HL-60 (cell line): Measurements from ENCODE around the gene PRR20E.

ENCODE experiments used
- DNase-seq, 2 experiments: peaks; one replicate each; pipeline ENCODE4 v3.0.0-alpha.2; 2010 to 2020; ENCODE audit warnings: low read depth in 1 of 2, low spot score in 1 of 2
- H3K27ac ChIP-seq: fragments of 250-450 bp; sonication (Bioruptor Pico); replicated peaks from 2 replicates; pipeline ENCODE4 v1.5.1; 2020; ENCODE audit warnings: mild to moderate bottlenecking, moderate library complexity
- H3K27me3 ChIP-seq: fragments of 250-450 bp; sonication (Bioruptor Pico); 2 replicates; pipeline ENCODE4 v1.5.1; 2021; ENCODE audit warnings: mild to moderate bottlenecking, moderate library complexity; ENCODE audit not compliant: insufficient read depth, poor library complexity, severe bottlenecking
- H3K4me3 ChIP-seq: replicated peaks from 2 replicates; pipeline ENCODE4 v1.5.1; 2011; ENCODE audit warnings: mild to moderate bottlenecking, control low read depth, low read length; ENCODE audit not compliant: insufficient read depth
- CTCF ChIP-seq: IDR thresholded peaks from one replicate; pipeline ENCODE4 v1.5.1; 2011; ENCODE audit warnings: low read length, control low read depth, inconsistent platforms; ENCODE audit not compliant: insufficient read depth
- GABPA ChIP-seq: IDR thresholded peaks from 2 replicates; pipeline ENCODE4 v1.6.1; 2012; ENCODE audit warnings: low read depth
- POLR2AphosphoS5 ChIP-seq: IDR thresholded peaks from 2 replicates; pipeline ENCODE4 v1.6.1; 2012; ENCODE audit warnings: low read depth
- REST ChIP-seq: IDR thresholded peaks from 2 replicates; pipeline ENCODE4 v1.6.1; 2012; ENCODE audit warnings: low read depth; ENCODE audit not compliant: insufficient replicate concordance
- SPI1 ChIP-seq: IDR thresholded peaks from 2 replicates; pipeline ENCODE4 v1.6.1; 2012; ENCODE audit warnings: low read depth, mild to moderate bottlenecking, borderline replicate concordance

Gene PRR20E

DNA sequence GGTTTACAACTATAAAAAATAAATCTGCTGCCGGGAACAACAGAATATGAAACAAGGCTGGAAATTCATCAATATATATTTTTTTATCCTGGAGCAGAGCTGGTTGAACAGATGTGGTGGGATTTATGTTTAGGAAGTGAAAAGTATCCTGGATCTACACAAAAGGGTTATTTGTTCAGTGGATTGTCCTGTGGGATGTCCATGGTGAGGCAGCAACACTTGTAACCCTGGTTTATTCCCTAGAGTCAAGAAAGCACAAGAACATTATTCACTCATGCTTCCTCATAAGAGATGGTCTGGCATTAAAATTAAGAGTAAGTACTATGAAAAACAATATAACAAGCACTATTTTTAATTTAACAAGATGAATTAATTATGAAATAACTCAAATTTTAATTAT lies 46.0 kb downstream of the PRR20E start:
- H3K4me3 ChIP-seq, result no peak overlapping the region
- no peak for DNase-seq
- TF ChIP-seq CTCF (no peak), SPI1 (no peak), REST (no peak), POLR2AphosphoS5 (no peak), GABPA (no peak)
- H3K27ac ChIP-seq, result no peak overlapping the region
- no peaks in the 10 kb centered on the region for H3K27me3 ChIP-seq
